Activated CD4-positive, alpha-beta memory T cell treated with anti-CD3 and anti-CD28 coated beads for 36 hours (primary cell): ENCODE data around the gene CFAP43. TPM values are rescaled to one million over a fixed set of nuclear protein-coding genes. Genes with fewer than 3 reads are reported as not detected.

Experiments
- CTCF ChIA-PET: fragments of 350-600 bp; sonication (Branson Sonifier 250); formaldehyde crosslinking; loops from one replicate; lab custom pipeline; 2021; ENCODE audit warnings: antibody characterized with exemption, inconsistent platforms; lab: Charles Lee
- POLR2A ChIA-PET: fragments of 350-600 bp; sonication (Branson Sonifier 250); formaldehyde crosslinking; loops from one replicate; lab custom pipeline; 2021; ENCODE audit warnings: antibody characterized with exemption; lab: Charles Lee
- DNase-seq: peaks from one replicate; pipeline ENCODE4 v3.0.0-alpha.2; 2020
- H3K27ac Mint-ChIP-seq: one replicate; pipeline ENCODE4 v1.8.0; 2021; ENCODE audit warnings: mixed read lengths
- H3K27me3 Mint-ChIP-seq: one replicate; pipeline ENCODE4 v1.8.0; 2021; ENCODE audit warnings: mixed read lengths
- H3K36me3 Mint-ChIP-seq: one replicate; pipeline ENCODE4 v1.8.0; 2021; ENCODE audit warnings: mixed read lengths
- H3K4me1 Mint-ChIP-seq: one replicate; pipeline ENCODE4 v1.8.0; 2021; ENCODE audit warnings: low read depth, mixed read lengths
- H3K4me3 Mint-ChIP-seq: one replicate; pipeline ENCODE4 v1.8.0; 2021; ENCODE audit warnings: mild to moderate bottlenecking, mixed read lengths
- H3K9me3 Mint-ChIP-seq: one replicate; pipeline ENCODE4 v1.8.0; 2021; ENCODE audit warnings: mixed read lengths
- intact Hi-C: fragments of 100-400 bp; cut with micrococcal nuclease; formaldehyde crosslinking; loops from one replicate; pipeline ENCODE4 v1.15.1; 2023
- total RNA-seq, 2 experiments: library from RNA; stranded (reverse); gene quantifications; one replicate each; pipeline ENCODE4 v1.2.3, GENCODE V29; 2021

Gene CFAP43
- total RNA-seq, 2 experiments from 2014 or later: 0.19 to 0.22 TPM

GRCh38 chr10:104109908-104110662 lies 122.1 kb downstream of the CFAP43 start:
- Mint-ChIP-seq H3K9me3 (no peaks in the 10 kb centered on the region), H3K4me1 (peaks cover 9% of the 10 kb centered on the region), H3K27me3 (peaks cover 8% of the 10 kb centered on the region), H3K27ac (no peak overlapping the region), H3K4me3 (no peak overlapping the region), H3K36me3 (no peaks in the 10 kb centered on the region)
- intact Hi-C loops: loop anchor here (1.0 kb wide), 1 partner anchor 11 kb away; no protein-coding TSS in a partner anchor
- ChIA-PET POLR2A (interaction anchor here (1.3 to 2.2 kb wide), 2 partner anchors 10 to 12 kb away, joined by 6 to 7 read pairs; partner anchors contain the start of gene SFR1), CTCF (interaction anchor here (1.4 to 2.3 kb wide), 3 partner anchors 11 to 397 kb away, joined by 3 to 10 read pairs (median 3); partner anchors contain the start of gene SFR1)
- no peak for DNase-seq

- Mint-ChIP-seq H3K27ac (no peak overlapping the region), H3K4me1 (peaks cover 13% of the 10 kb centered on the region), H3K36me3 (no peaks in the 10 kb centered on the region), H3K4me3 (no peak overlapping the region), H3K27me3 (no peaks in the 10 kb centered on the region), H3K9me3 (no peaks in the 10 kb centered on the region)
- peak; percentile 13 for DNase-seq
- ChIA-PET CTCF (no interaction called here), POLR2A (no interaction called here)
- intact Hi-C loops: no loop called here
Observed at GRCh38 chr10:104104926-104105325, 127.2 kb downstream of the CFAP43 start.

DNA sequence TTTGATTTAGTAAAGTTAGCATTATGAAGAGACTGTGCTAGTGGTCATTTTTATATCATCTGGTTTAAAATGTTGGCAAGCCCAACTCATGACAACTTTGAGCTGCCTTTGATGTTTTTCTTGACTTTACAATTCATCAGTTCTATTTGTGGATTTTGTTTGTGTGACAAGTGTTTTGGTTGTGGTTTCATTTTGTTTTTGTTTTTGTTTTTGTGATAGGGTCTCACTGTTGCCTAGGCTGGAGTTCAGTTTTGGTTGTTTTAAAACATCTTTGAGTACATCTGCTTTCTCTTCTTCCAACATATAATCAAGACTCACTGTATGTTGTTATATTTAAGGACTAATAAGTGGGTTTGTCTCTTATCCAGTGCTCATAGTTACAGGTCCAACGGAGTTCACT lies 127.7 kb downstream of the CFAP43 start:
- H3K4me1 Mint-ChIP-seq: peaks cover 9% of the 10 kb centered on the region
- H3K4me3 Mint-ChIP-seq: no peak overlapping the region
- H3K9me3 Mint-ChIP-seq: no peaks in the 10 kb centered on the region
- no peaks in the 10 kb centered on the region for H3K27me3 Mint-ChIP-seq
- ChIA-PET POLR2A (interaction anchor here (1.8 kb wide), 1 partner anchor 17 kb away, joined by 6 read pairs; the partner anchor contains the start of gene SFR1), CTCF (interaction anchor here (0.7 kb wide), 1 partner anchor 75 kb away, joined by 3 read pairs; no protein-coding TSS in a partner anchor)
- H3K27ac Mint-ChIP-seq: no peak overlapping the region
- DNase-seq: no peak
- H3K36me3 Mint-ChIP-seq: no peaks in the 10 kb centered on the region
- intact Hi-C loops: no loop called here

- CTCF ChIA-PET: interaction anchor here (0.7 to 1.7 kb wide), 3 partner anchors 17 to 391 kb away, joined by 3 to 6 read pairs (median 5); partner anchors contain the start of gene SFR1
- H3K36me3 Mint-ChIP-seq: no peaks in the 10 kb centered on the region
Observed at GRCh38 chr10:104103956-104104355, 128.2 kb downstream of the CFAP43 start.

DNA sequence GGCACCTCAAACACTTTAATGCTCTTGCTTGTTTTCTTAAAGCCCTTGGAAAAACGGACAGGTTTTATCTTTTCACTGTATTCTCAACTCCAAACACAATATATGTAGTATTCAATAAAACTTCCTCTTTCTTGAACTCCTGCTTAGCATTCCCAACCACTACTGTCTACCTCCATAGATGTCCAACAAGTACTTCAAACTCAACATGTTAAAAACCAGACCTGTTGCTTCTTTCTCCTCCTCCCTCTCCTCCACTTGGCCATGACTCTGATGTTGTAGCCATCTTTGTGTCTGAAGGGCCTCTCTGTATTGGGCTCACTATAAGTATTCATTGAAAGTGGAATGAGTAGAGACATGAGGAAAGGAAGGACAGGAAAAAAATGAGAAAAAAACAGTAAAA lies 130.3 kb downstream of the CFAP43 start:
- DNase-seq: no peak
- peaks cover 1% of the 10 kb centered on the region for H3K27me3 Mint-ChIP-seq
- no peaks in the 10 kb centered on the region for H3K36me3 Mint-ChIP-seq
- no peaks in the 10 kb centered on the region for H3K9me3 Mint-ChIP-seq
- no peak overlapping the region for H3K4me3 Mint-ChIP-seq
- ChIA-PET CTCF (no interaction called here), POLR2A (no interaction called here)
- no peak overlapping the region for H3K27ac Mint-ChIP-seq
- intact Hi-C loops: no loop called here
- peaks cover 9% of the 10 kb centered on the region for H3K4me1 Mint-ChIP-seq

More at GRCh38 chr10:104103956-104104355, 128.2 kb downstream of the CFAP43 start:
- intact Hi-C loops: no loop called here
- POLR2A ChIA-PET: interaction anchor here (1.8 kb wide), 1 partner anchor 18 kb away, joined by 6 read pairs; the partner anchor contains the start of gene SFR1
- Mint-ChIP-seq H3K27me3 (peaks cover 1% of the 10 kb centered on the region), H3K27ac (no peak overlapping the region), H3K9me3 (no peaks in the 10 kb centered on the region), H3K4me3 (no peak overlapping the region), H3K4me1 (peaks cover 9% of the 10 kb centered on the region)
- DNase-seq: no peak

- peaks cover 1% of the 10 kb centered on the region for H3K27me3 Mint-ChIP-seq
- no peaks in the 10 kb centered on the region for H3K36me3 Mint-ChIP-seq
- intact Hi-C loops: no loop called here
- ChIA-PET POLR2A (interaction anchor here (0.7 kb wide), 1 partner anchor 21 kb away, joined by 3 read pairs; the partner anchor contains the start of gene SFR1), CTCF (interaction anchor here (1.9 kb wide), 1 partner anchor 23 kb away, joined by 6 read pairs; no protein-coding TSS in a partner anchor)
- no peak overlapping the region for H3K4me3 Mint-ChIP-seq
- no peak overlapping the region for H3K27ac Mint-ChIP-seq
- H3K4me1 Mint-ChIP-seq: peaks cover 9% of the 10 kb centered on the region
- H3K9me3 Mint-ChIP-seq: no peaks in the 10 kb centered on the region
- DNase-seq: no peak
Observed at GRCh38 chr10:104100795-104101194, 131.4 kb downstream of the CFAP43 start.

- Mint-ChIP-seq H3K4me1 (peaks cover 8% of the 10 kb centered on the region), H3K36me3 (no peaks in the 10 kb centered on the region), H3K27ac (no peak overlapping the region), H3K9me3 (no peaks in the 10 kb centered on the region), H3K27me3 (peaks cover 1% of the 10 kb centered on the region), H3K4me3 (no peak overlapping the region)
- DNase-seq: no peak
- ChIA-PET POLR2A (no interaction called here), CTCF (interaction anchor here (0.7 to 1.9 kb wide), 3 partner anchors 23 to 494 kb away, joined by 3 to 6 read pairs (median 3); no protein-coding TSS in a partner anchor)
- intact Hi-C loops: no loop called here
Observed at GRCh38 chr10:104099941-104100340, 132.2 kb downstream of the CFAP43 start.

DNA sequence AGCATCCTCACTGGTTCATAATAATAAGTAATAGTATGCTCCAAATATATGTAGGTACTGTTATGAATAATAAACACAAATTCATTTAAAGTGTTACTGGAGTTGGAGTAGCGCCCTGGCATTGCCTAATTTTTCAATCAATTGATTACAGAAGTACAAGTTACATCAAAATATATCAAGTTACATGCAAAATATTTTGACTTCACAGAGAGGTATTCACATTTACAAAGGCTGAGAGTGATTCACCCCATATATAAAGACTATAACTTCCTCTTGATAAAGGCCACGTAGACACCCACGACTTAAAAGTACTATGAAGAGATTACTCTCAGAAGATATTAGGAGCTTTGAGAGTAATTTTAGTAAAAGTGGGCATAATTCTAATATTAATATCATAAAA lies 132.9 kb downstream of the CFAP43 start:
- H3K9me3 Mint-ChIP-seq: no peaks in the 10 kb centered on the region
- H3K36me3 Mint-ChIP-seq: no peaks in the 10 kb centered on the region
- H3K4me1 Mint-ChIP-seq: peaks cover 4% of the 10 kb centered on the region
- peaks cover 1% of the 10 kb centered on the region for H3K27me3 Mint-ChIP-seq
- DNase-seq: no peak
- H3K4me3 Mint-ChIP-seq: no peak overlapping the region
- ChIA-PET POLR2A (no interaction called here), CTCF (interaction anchor here (0.9 to 1.9 kb wide), 2 partner anchors 24 to 493 kb away, joined by 3 to 6 read pairs; no protein-coding TSS in a partner anchor)
- no peak overlapping the region for H3K27ac Mint-ChIP-seq
- intact Hi-C loops: no loop called here

- no peak for DNase-seq
- ChIA-PET CTCF (no interaction called here), POLR2A (no interaction called here)
- intact Hi-C loops: no loop called here
- H3K27me3 Mint-ChIP-seq: peaks cover 1% of the 10 kb centered on the region
- H3K27ac Mint-ChIP-seq: no peak overlapping the region
- H3K4me1 Mint-ChIP-seq: peaks cover 7% of the 10 kb centered on the region
- no peak overlapping the region for H3K4me3 Mint-ChIP-seq
- no peaks in the 10 kb centered on the region for H3K36me3 Mint-ChIP-seq
- peaks cover 5% of the 10 kb centered on the region for H3K9me3 Mint-ChIP-seq
Observed at GRCh38 chr10:104098358-104098925, 133.7 kb downstream of the CFAP43 start.

DNA sequence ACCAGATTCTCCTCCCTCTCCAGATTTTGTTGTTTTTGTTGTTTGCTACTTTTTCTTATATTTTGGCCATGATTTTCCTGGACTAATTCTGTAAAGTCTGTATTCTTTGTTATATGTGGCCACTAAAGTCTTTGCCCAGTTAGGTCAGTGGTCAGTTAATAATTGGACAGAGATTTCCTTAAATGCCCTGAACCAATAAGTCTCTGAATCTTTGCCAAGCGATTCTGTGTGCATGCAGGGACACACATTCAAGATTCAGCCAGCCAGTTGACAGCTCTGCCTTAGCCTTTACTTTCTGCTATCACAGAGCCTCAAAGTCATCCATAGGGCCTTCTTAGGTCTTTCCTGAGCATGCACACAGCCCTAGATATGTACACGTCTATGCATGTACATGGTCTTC lies 135.5 kb downstream of the CFAP43 start:
- no peak overlapping the region for H3K27ac Mint-ChIP-seq
- no peak overlapping the region for H3K4me3 Mint-ChIP-seq
- H3K4me1 Mint-ChIP-seq: peaks cover 10% of the 10 kb centered on the region
- ChIA-PET POLR2A (no interaction called here), CTCF (no interaction called here)
- H3K36me3 Mint-ChIP-seq: no peaks in the 10 kb centered on the region
- intact Hi-C loops: no loop called here
- DNase-seq: no peak
- H3K27me3 Mint-ChIP-seq: peaks cover 1% of the 10 kb centered on the region
- H3K9me3 Mint-ChIP-seq: peaks cover 7% of the 10 kb centered on the region

DNA sequence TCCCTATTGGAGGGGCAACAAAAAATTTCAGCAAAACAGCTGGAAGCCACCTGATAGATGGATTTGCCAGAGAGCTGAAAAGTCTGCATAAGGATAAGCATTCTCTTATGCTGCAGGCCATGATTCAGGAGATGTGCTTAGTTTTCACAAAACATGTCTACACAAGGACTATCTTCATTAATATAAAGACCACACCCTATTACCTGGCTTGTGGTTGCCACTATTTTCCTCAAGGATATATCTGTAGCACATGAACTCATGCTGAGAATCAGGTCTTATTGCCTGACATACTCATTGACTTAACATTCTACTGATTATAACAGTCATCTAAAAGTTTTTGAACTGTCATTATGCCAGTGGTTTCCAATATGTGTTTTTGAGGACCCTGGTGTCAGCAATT lies 139.4 kb downstream of the CFAP43 start:
- Mint-ChIP-seq H3K4me1 (peaks cover 10% of the 10 kb centered on the region), H3K36me3 (no peaks in the 10 kb centered on the region), H3K9me3 (peaks cover 7% of the 10 kb centered on the region), H3K27ac (no peak overlapping the region), H3K27me3 (no peaks in the 10 kb centered on the region), H3K4me3 (no peak overlapping the region)
- no peak for DNase-seq
- intact Hi-C loops: no loop called here
- ChIA-PET POLR2A (interaction anchor here (1.5 kb wide), 1 partner anchor 29 kb away, joined by 5 read pairs; the partner anchor contains the start of gene SFR1), CTCF (no interaction called here)

DNA sequence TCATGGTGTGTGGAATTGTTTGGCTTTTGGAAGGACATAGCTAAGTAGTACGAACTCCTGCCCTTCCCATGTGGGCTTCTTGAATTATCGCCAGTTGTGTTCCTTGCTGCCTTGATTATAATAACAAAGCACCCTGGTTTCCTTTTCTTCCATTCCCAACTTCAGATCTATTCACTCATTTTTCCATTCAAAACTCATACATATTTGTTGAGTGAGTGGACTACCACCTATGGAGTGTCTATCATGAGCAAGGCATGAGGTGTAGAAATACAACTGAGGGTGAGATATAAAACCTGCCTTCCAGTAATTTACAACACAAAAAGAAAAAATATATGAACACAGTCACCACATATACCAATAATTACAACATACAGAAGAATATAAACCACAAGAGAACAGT lies 141.6 kb downstream of the CFAP43 start:
- Mint-ChIP-seq H3K36me3 (no peaks in the 10 kb centered on the region), H3K4me1 (peaks cover 10% of the 10 kb centered on the region), H3K9me3 (peaks cover 7% of the 10 kb centered on the region), H3K27me3 (no peaks in the 10 kb centered on the region), H3K4me3 (no peak overlapping the region), H3K27ac (no peak overlapping the region)
- ChIA-PET POLR2A (interaction anchor here (1.6 kb wide), 1 partner anchor 164 kb away, joined by 3 read pairs; the partner anchor contains the start of gene GSTO1), CTCF (interaction anchor here (1.0 kb wide), 1 partner anchor 31 kb away, joined by 3 read pairs; the partner anchor contains the start of gene SFR1)
- intact Hi-C loops: no loop called here
- DNase-seq: no peak
